ENCODE data around the gene PSMB2. TPM values are rescaled to one million over a fixed set of nuclear protein-coding genes. Genes with fewer than 3 reads are reported as not detected.
A peak's percentile ranks its signal among the peaks of the same experiment; 100 is the strongest.
"Not testable (repeated sequence)": the region's sequence is repeated elsewhere in the genome, so short reads cannot be mapped to it uniquely, and the experiment has no call there.

PSMB2 gene
- total RNA-seq: 100 to 1,000 TPM; 169 to 196 (median 191) TPM

DNA sequence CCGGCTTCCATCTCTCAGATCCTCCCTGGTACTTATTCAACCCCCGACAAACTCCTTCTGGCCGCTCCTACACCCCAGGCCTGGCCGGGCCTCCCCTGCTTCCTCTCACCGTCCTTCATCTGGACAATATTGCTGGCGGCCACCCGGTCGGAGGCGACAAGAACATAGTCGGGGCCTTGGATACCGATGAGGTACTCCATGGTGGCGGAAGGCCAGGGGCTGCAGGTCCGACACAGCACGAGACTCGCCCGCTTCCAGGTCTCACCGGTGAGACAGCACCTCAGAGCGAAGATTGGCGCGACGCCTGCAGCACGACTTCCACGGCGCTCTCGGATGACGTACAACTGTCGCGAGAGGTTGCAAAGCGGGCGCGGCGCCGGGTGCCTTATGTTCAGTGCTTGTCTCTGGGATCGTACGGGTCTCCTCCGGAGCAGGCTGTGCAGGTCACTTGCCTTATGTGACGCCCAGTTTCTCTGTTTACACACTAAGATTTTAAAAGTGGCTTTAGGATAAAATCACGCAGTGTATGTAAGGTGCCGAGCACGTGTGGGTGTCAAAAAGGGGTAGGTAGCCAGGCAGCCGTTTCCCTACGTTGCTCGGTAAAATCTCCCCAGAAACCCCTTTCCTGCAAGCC, at the start of gene PSMB2:
Gene PSMB2, minus strand, starts transcription at position 294 of the 634 bp plus-strand sequence. Its CDS starts 94 bp downstream, at position 200.
- Mint-ChIP-seq H3K4me1 (ENCODE audit: low read depth) (peaks cover 35% of the 10 kb centered on the region), H3K9me3 (no peaks in the 10 kb centered on the region), H3K27me3 (ENCODE audit: low read depth) (peaks cover 14% of the 10 kb centered on the region), H3K36me3 (ENCODE audit: insufficient read depth) (peaks cover 6% of the 10 kb centered on the region), H3K4me3 (peak within 1 kb of the TSS; percentile 100)
- peak; percentile 93 for ATAC-seq
- DNase-seq: peak; percentile 96

DNA sequence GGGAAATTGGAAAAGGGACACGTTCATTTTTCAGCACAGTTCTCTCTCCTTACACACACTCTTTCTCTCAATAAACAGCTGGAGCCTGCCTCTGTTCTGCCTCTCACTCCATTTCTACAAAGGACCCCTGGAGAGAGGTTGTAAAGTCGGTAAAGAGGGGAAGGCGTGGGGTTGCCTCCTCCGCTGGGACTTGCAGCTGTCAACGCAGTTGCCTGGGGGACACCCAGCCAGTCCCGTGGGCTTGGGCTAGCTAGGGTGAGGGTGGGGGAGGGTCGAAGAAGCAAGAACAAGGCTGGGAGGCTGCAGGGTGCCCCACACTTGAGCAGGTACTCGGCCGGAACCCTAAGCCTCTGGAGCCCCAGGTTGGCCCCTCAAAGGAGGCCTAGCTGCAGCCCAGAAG, 49.8 kb upstream of the PSMB2 start:
- peaks cover 19% of the 10 kb centered on the region for H3K27me3 Mint-ChIP-seq (ENCODE audit: low read depth)
- no peaks in the 10 kb centered on the region for H3K36me3 Mint-ChIP-seq (ENCODE audit: insufficient read depth)
- no peaks in the 10 kb centered on the region for H3K4me1 Mint-ChIP-seq (ENCODE audit: low read depth)
- ATAC-seq (no peak), DNase-seq (no peak)
- H3K9me3 Mint-ChIP-seq: no peaks in the 10 kb centered on the region
- no peak overlapping the region for H3K4me3 Mint-ChIP-seq

DNA sequence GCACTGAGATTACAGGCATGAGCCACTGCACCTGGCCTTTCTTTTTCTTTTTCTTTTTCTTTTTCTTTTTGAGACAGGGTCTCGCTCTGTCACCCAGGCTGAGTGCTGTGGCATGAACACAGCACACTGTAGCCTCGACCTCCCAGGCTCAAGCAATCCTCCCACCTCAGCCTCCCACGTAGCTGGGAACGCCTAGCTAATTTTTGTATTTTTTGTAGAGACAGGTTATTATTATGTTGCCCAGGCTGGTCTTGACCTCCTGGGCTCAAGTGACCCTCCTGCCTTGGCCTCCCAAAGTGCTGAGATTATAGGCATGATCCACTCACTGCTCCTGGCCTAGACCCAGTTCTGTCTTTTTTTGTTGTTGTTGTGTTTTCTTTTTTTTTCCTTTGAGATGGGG, 48.8 kb upstream of the PSMB2 start:
- DNase-seq; H3K4me3 Mint-ChIP-seq; H3K36me3 Mint-ChIP-seq (ENCODE audit: insufficient read depth); ATAC-seq; H3K4me1 Mint-ChIP-seq (ENCODE audit: low read depth); H3K9me3 Mint-ChIP-seq: not testable (repeated sequence)
- peaks cover 14% of the 10 kb centered on the region for H3K27me3 Mint-ChIP-seq (ENCODE audit: low read depth)

DNA sequence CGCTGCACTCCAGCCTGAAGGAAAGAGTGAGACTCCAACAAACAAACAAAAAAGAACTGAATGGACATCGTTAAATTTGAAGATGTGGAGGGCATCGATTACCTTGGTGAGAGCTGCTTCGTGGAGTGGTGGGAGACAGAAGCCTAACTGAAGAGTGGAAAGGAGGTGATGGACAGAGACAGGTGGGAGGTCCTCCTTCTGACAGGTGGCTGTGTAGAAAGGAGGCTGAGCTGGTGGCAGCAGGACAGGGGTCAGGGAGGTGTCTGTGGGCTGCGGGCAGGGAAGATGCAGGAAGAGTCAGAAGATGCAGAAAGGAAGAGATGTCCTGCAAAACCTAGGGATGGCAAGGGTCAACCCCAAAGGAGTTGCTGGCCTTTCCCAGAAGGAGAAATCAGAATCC, 46.8 kb upstream of the PSMB2 start:
- Mint-ChIP-seq H3K4me1 (ENCODE audit: low read depth) (no peaks in the 10 kb centered on the region), H3K9me3 (no peaks in the 10 kb centered on the region), H3K4me3 (no peak overlapping the region), H3K27me3 (ENCODE audit: low read depth) (peaks cover 15% of the 10 kb centered on the region), H3K36me3 (ENCODE audit: insufficient read depth) (no peaks in the 10 kb centered on the region)
- ATAC-seq (no peak), DNase-seq (no peak)

DNA sequence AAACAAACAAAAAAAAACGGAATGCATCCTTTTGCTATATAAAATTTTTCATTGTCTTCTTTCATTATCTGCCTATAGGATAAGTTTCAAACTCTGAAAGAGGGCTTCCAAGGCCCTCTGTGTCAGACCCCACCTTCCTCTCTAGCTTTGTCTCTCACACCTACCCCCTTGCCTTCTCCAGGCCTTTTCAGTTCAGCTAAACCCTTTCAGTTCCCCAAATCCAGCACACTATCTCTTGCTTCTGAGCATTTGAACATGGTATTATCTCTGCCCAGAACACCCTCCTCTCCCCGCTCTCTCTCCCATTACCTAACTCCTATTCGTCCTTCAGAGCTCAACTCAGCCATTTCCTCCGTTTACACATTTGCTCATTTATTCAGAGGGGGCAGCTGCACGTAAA, 41.7 kb upstream of the PSMB2 start:
- DNase-seq: no peak
- Mint-ChIP-seq H3K4me3 (no peak overlapping the region), H3K27me3 (ENCODE audit: low read depth) (peaks cover 10% of the 10 kb centered on the region), H3K9me3 (no peaks in the 10 kb centered on the region), H3K4me1 (ENCODE audit: low read depth) (no peaks in the 10 kb centered on the region), H3K36me3 (ENCODE audit: insufficient read depth) (no peaks in the 10 kb centered on the region)
- ATAC-seq: no peak

DNA sequence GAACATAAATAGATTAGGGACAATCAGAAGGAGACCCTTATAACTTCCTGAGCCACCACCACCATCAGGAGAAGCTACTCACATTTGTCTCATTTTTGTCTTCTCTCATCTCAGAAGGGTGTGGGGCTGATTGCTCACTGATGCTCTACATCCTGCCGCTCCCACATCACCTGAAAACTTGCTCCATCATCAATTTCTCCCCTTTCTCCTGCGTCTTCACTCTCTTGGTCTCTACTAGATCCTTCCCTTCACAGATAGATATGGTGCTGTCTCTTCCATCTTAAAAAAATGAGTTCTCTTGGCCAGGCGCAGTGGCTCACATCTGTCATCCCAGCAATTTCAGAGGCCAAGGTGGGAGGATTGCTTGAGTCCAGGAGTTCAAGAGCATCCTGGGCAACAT, 38.9 kb upstream of the PSMB2 start:
- Mint-ChIP-seq H3K36me3 (ENCODE audit: insufficient read depth) (no peaks in the 10 kb centered on the region), H3K9me3 (no peaks in the 10 kb centered on the region), H3K27me3 (ENCODE audit: low read depth) (peaks cover 6% of the 10 kb centered on the region), H3K4me1 (ENCODE audit: low read depth) (no peaks in the 10 kb centered on the region), H3K4me3 (no peak overlapping the region)
- no peak for ATAC-seq
- no peak for DNase-seq

DNA sequence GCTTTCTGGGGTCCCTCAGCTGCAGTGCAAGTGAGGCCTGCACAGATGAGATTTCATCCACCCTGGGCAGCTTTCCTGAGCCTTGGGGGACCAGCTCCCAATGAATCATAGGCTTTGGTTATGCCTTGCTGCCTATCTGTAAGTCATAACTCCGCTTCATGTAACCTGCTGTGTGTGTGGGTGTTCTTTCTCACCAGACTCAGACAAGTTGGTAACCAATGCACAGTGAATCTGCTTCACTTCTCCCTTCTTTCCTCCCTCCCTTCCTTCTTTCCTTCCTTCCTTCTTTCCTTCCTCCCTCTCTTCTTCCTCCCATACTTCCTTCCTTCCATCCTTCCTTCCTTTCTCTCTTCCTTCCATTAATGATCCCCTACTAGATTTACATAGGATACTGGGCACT, 34.4 kb upstream of the PSMB2 start:
- Mint-ChIP-seq H3K36me3 (ENCODE audit: insufficient read depth) (no peaks in the 10 kb centered on the region), H3K4me1 (ENCODE audit: low read depth) (no peaks in the 10 kb centered on the region), H3K4me3 (no peak overlapping the region), H3K9me3 (no peaks in the 10 kb centered on the region), H3K27me3 (ENCODE audit: low read depth) (peaks cover 15% of the 10 kb centered on the region)
- no peak for DNase-seq
- ATAC-seq: no peak

DNA sequence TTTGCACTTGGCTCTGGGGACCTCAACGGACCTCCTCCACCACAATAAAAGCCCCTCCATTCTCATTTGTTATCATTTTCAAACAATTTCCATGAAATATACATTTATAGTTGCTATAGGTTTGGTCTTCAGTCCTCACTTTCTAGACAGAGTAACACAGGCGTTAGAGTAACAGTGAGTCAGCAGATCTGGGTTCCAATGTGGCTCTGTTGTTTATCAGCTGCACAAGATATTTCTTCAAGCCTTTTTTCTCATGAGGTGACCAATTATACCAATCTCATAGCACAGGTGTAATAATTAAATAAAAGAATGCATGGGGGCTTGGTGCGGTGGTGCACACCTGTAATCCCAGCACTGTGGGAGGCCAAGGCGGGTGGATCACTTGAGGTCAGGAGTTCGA, 32.8 kb upstream of the PSMB2 start:
- ATAC-seq: no peak
- no peak for DNase-seq
- Mint-ChIP-seq H3K4me3 (no peak overlapping the region), H3K9me3 (no peaks in the 10 kb centered on the region), H3K27me3 (ENCODE audit: low read depth) (peaks cover 19% of the 10 kb centered on the region), H3K36me3 (ENCODE audit: insufficient read depth) (no peaks in the 10 kb centered on the region), H3K4me1 (ENCODE audit: low read depth) (no peaks in the 10 kb centered on the region)

DNA sequence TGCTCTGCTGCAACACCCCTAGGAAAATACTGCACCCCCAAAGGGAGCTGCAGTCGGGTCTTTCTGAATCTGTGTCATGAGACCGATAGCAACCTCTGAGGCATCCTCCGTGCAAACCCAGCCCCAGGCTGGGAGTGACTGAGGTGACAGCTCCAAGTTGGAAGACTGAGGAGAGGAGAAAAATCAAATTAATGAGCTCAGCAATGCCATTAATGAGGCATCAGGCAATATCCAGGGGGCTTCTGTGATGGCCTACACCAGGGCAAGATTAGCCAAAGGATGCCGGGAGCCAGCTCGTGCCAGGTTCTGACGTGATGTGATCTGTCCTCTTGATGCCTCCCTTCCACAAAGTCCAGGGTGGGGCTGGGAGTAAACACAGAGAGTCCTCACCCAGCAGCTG, 30.8 kb upstream of the PSMB2 start:
- Mint-ChIP-seq H3K4me1 (ENCODE audit: low read depth) (no peaks in the 10 kb centered on the region), H3K27me3 (ENCODE audit: low read depth) (peaks cover 23% of the 10 kb centered on the region), H3K4me3 (no peak overlapping the region), H3K9me3 (no peaks in the 10 kb centered on the region), H3K36me3 (ENCODE audit: insufficient read depth) (no peaks in the 10 kb centered on the region)
- no peak for DNase-seq
- no peak for ATAC-seq

DNA sequence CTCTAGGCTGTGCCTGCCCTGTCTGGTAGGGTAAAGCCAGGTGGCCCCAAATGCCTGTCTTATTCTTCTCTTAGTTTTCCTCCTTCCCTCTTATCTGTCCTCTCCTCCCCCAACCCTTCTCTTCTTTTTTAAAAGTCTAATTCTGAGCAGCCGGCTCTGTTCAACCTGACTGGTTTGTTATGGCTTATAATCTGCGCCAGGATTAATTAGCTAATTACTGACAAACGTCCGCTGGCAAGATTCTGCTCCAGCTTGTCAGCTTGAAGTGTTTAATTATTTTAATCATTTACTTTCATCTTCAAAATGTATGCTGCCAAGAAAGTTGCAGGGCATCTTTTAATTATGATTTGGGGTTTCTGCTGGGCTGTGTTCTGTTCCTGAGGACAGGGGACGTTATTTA, 27.2 kb upstream of the PSMB2 start:
- DNase-seq: no peak
- ATAC-seq: no peak
- H3K4me1 Mint-ChIP-seq (ENCODE audit: low read depth): no peaks in the 10 kb centered on the region
- peaks cover 29% of the 10 kb centered on the region for H3K27me3 Mint-ChIP-seq (ENCODE audit: low read depth)
- H3K36me3 Mint-ChIP-seq (ENCODE audit: insufficient read depth): no peaks in the 10 kb centered on the region
- H3K4me3 Mint-ChIP-seq: no peak overlapping the region
- H3K9me3 Mint-ChIP-seq: no peaks in the 10 kb centered on the region

DNA sequence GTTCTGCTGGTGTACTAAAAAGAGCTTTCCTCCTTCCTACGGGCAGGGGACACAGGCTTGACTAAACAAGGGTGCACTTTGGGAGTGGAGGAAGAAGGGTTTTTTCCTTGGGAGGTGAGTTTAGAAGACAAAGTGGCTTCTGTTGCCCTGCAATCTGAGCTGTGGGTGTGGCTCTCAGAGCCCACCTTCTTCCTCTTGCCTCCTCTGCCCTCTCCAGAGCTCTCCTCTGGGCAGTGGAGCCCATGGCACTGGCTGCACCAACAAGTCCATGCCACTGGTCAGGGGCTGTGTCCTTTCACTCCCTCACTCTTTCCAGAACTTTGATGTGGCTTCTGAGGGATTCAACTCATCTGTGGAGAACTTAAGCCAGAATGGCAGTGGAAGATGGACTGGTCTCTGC, 25.6 kb upstream of the PSMB2 start:
- H3K27me3 Mint-ChIP-seq (ENCODE audit: low read depth): peaks cover 21% of the 10 kb centered on the region
- H3K36me3 Mint-ChIP-seq (ENCODE audit: insufficient read depth): no peaks in the 10 kb centered on the region
- ATAC-seq: no peak
- H3K4me3 Mint-ChIP-seq: no peak overlapping the region
- no peak for DNase-seq
- no peaks in the 10 kb centered on the region for H3K4me1 Mint-ChIP-seq (ENCODE audit: low read depth)
- H3K9me3 Mint-ChIP-seq: no peaks in the 10 kb centered on the region

DNA sequence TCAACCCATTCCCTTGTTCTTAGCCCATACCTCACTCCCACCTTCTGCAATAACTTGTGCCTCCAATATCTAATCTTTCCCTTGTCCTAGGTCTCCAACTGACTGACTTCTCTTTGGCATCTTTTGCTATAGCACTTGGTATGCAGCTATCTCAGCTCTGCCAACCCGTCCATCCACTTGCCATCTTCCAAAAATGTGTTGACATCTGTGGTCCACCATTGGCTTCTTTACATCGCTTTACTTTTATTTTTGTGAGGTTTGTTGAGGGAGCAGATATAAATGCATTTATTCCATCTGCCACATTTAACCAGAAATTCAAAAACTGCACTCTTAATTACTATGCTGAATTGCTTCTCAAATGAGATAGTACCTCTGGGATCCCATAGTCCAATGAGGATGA, 24.9 kb upstream of the PSMB2 start:
- no peak for ATAC-seq
- Mint-ChIP-seq H3K4me1 (ENCODE audit: low read depth) (no peaks in the 10 kb centered on the region), H3K4me3 (no peak overlapping the region), H3K27me3 (ENCODE audit: low read depth) (peaks cover 18% of the 10 kb centered on the region), H3K9me3 (no peaks in the 10 kb centered on the region), H3K36me3 (ENCODE audit: insufficient read depth) (no peaks in the 10 kb centered on the region)
- DNase-seq: no peak

DNA sequence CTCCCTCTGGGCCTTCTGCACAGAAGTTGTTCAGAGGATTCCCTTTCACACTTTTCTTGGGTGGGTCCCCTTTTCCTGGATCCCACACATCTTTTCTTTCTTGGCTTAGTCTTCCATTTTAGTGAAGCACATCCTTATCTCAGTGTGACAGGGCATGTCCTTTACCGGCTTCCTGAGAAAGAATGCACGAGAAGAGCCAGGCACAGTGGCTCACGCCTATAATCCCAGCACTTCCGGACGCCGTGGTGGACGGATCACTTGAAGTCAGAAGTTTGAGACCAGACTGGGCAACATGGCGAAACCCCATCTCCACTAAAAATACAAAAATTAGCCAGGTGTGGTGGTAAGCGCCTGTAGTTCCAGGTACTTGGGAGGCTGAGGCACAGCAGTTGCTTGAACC, 22.1 kb upstream of the PSMB2 start:
- DNase-seq (no peak), ATAC-seq (no peak)
- Mint-ChIP-seq H3K36me3 (ENCODE audit: insufficient read depth) (no peaks in the 10 kb centered on the region), H3K9me3 (no peaks in the 10 kb centered on the region), H3K4me1 (ENCODE audit: low read depth) (no peaks in the 10 kb centered on the region), H3K4me3 (no peak overlapping the region), H3K27me3 (ENCODE audit: low read depth) (peaks cover 13% of the 10 kb centered on the region)

DNA sequence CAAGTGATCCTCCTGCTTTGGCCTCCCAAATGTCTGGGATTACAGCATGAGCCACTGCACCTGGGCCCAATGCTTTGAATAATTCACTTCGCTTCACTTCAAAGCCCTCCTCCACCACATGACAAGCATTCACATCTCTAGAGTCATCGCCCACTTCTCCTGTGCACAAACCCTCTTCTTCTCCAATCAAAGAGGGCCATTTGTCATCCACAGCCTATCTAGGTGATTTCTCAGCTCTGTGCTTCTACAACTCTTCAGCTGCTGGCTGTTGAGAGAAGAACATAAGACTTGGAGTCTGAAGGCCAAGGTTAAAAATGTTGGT, 20.1 kb upstream of the PSMB2 start:
- ATAC-seq (no peak), DNase-seq (no peak)
- no peaks in the 10 kb centered on the region for H3K36me3 Mint-ChIP-seq (ENCODE audit: insufficient read depth)
- H3K4me3 Mint-ChIP-seq: no peak overlapping the region
- H3K4me1 Mint-ChIP-seq (ENCODE audit: low read depth): no peaks in the 10 kb centered on the region
- H3K9me3 Mint-ChIP-seq: no peaks in the 10 kb centered on the region
- H3K27me3 Mint-ChIP-seq (ENCODE audit: low read depth): peaks cover 8% of the 10 kb centered on the region

DNA sequence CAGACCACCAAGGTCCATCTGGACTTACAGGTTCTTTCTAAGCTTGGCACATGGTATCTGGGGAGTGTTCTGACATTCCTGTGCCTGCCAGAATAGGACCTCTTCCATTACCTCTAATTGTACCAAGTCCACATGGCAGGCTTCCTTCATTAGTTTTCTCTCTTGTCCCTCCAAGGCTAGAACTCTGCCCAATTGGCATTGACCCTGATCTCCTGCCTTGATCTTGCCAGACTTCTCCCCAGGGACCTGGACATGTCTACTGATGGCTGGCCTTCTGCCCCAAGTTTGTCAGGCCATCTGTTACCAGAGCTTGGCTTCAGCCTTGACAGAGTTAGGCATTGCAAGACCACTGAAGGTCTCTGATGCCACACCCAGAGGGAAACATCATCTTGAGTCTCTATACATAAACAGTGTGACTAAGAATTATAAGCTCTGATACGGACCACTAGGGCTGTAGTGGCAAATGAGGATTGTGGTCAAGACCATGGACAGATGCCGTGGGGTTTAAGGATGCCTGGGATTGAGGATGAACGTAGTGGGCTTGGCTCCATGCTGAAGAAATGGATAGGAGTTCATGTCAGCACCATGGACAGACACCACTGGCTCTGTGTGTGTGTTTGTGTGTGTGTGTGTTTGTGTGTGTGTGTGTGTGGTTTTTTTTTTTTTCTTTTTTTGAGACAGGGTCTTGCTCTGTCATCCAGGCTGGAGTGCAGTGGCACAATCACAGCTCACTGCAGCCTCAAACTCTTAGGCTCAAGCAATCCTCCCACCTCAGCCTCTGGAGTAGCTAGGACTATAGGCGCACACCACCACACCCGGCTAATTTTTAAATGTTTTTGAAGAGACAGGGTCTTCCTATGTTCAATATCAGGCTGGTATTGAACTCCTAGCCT, 19.5 kb upstream of the PSMB2 start:
- peaks cover 3% of the 10 kb centered on the region for H3K27me3 Mint-ChIP-seq (ENCODE audit: low read depth)
- DNase-seq (no peak), ATAC-seq (no peak)
- no peaks in the 10 kb centered on the region for H3K4me1 Mint-ChIP-seq (ENCODE audit: low read depth)
- H3K4me3 Mint-ChIP-seq: no peak overlapping the region
- H3K36me3 Mint-ChIP-seq (ENCODE audit: insufficient read depth): no peaks in the 10 kb centered on the region
- no peaks in the 10 kb centered on the region for H3K9me3 Mint-ChIP-seq
